Thyroid gland (tissue), 4 donors: ENCODE measurements around the gene ACAA2. TPM values are rescaled to one million over a fixed set of nuclear protein-coding genes. Genes with fewer than 3 reads are reported as not detected.

Source experiments
- DNase-seq, 2 donors: peaks; one replicate each; pipeline ENCODE4 v3.0.0-alpha.2; 2019
- H3K27ac ChIP-seq, 3 donors: fragments of 200-600 bp; sonication (generic); 1 replicate in 2 of 3; 2 replicates in 1 of 3; pipeline ENCODE4 v1.5.1; 2016 to 2019; ENCODE audit warnings: mild to moderate bottlenecking in 1 of 3, moderate library complexity in 1 of 3
- H3K27me3 ChIP-seq: fragments of 200-600 bp; sonication (generic); one replicate; pipeline ENCODE4 v1.5.1; 2019
- H3K36me3 ChIP-seq, 2 donors: fragments of 200-600 bp; sonication (generic); one replicate each; pipeline ENCODE4 v1.5.1; 2016 to 2019
- H3K4me1 ChIP-seq, 2 donors: fragments of 200-600 bp; sonication (generic); one replicate each; pipeline ENCODE4 v1.5.1; 2017 to 2019
- H3K4me3 ChIP-seq, 3 donors: fragments of 200-600 bp; sonication (generic); replicated peaks in 1 of 3; 1 replicate in 2 of 3; 2 replicates in 1 of 3; pipeline ENCODE4 v1.5.1; 2016; ENCODE audit warnings: mild to moderate bottlenecking in 1 of 3
- H3K9me3 ChIP-seq: fragments of 200-600 bp; sonication (generic); one replicate; pipeline ENCODE4 v1.5.1; 2017
- POLR2A ChIP-seq, 2 donors: fragments of 450-650 bp; IDR thresholded peaks; one replicate each; pipeline ENCODE4 v1.6.1; 2017; ENCODE audit warnings: antibody characterized with exemption in 2 of 2, mild to moderate bottlenecking in 2 of 2, moderate library complexity in 1 of 2
- WGBS, 2 donors: methylation state at CpG; one replicate each; pipeline ENCODE4 v1.1.5; 2017; 5-methylcytosine and 5-hydroxymethylcytosine counted together
- intact Hi-C: fragments of 100-400 bp; cut with DNase I; formaldehyde crosslinking; loops from one replicate; pipeline ENCODE4 v1.15.1; 2023
- total RNA-seq, 4 donors: library from RNA; depleted of rRNA; stranded (reverse); fragments of >200 nt; gene quantifications; one replicate each; pipeline ENCODE4 v1.2.3, GENCODE V29; 2016
- TF ChIP-seq, protein P1 (sequence below), 6 experiments: fragments of 200-600 bp in 3 of 6; fragments of 450-650 bp in 3 of 6; sonication (generic) in 3 of 6; IDR thresholded peaks; one replicate each; pipeline ENCODE4 v1.5.1; 2016 to 2019; ENCODE audit warnings: antibody characterized with exemption in 6 of 6, mild to moderate bottlenecking in 2 of 6, inconsistent platforms in 1 of 6, moderate library complexity in 1 of 6

ACAA2 gene
- total RNA-seq, 4 donors from 2014 or later: 50.8 to 157 (median 108) TPM

DNA sequence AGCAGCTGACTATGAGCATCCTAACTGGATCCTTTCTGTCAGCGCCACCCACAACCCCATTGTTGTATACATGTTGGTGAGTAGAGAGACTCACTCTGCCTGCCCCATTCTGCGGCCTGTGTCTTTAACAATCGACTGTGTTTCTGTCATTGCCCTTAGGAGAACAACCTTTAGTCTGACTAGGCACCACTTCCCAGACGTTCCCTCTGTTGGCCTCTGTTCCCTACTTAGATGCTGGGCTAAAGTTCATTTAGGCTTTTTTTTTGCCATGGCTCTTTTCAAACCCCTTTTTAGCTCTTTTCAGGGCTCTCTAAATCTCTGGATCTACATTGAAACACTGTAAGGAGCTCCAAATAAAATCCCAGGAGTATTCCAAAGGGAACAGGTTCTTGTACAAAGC is 20.5 kb upstream of the ACAA2 start:
- Histone ChIP-seq H3K4me1 (no peaks in the 10 kb centered on the region), H3K27me3 (no peaks in the 10 kb centered on the region), H3K27ac (no peak overlapping the region), H3K36me3 (no peaks in the 10 kb centered on the region), H3K9me3 (no peaks in the 10 kb centered on the region), H3K4me3 (no peak overlapping the region)
- intact Hi-C loops: no loop called here
- TF ChIP-seq POLR2A (IDR thresholded peaks at IDR 0.05): no peak
- TF ChIP-seq, protein P1, sequence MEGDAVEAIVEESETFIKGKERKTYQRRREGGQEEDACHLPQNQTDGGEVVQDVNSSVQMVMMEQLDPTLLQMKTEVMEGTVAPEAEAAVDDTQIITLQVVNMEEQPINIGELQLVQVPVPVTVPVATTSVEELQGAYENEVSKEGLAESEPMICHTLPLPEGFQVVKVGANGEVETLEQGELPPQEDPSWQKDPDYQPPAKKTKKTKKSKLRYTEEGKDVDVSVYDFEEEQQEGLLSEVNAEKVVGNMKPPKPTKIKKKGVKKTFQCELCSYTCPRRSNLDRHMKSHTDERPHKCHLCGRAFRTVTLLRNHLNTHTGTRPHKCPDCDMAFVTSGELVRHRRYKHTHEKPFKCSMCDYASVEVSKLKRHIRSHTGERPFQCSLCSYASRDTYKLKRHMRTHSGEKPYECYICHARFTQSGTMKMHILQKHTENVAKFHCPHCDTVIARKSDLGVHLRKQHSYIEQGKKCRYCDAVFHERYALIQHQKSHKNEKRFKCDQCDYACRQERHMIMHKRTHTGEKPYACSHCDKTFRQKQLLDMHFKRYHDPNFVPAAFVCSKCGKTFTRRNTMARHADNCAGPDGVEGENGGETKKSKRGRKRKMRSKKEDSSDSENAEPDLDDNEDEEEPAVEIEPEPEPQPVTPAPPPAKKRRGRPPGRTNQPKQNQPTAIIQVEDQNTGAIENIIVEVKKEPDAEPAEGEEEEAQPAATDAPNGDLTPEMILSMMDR (IDR thresholded peaks at IDR 0.05): no peak
- WGBS, 2 donors: 87 to 88% methylated on average over 4 of the region's 4 CpGs
- no peak for DNase-seq

DNA sequence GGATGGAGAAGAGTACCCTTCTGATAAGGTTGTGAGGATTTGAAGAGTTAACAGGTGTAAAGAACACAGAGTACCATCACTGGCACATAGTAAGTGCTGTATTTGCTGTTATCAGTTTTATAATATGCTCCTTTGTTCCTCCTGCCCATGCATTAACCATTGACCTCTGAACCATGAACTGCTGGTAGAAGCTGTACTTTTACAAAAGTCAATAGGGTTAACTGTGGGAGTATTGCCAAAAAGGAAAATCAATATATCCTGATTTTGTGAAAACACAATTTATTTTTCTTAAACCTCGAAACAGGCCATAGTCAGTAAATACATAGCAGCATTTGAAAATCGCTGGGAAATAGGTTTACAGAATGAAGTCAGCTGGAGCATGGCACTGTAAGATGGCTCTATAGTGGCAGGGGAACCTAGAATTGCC is 18.9 kb upstream of the ACAA2 start:
- Histone ChIP-seq H3K9me3 (no peaks in the 10 kb centered on the region), H3K36me3 (no peaks in the 10 kb centered on the region), H3K4me3 (no peak overlapping the region), H3K4me1 (no peaks in the 10 kb centered on the region), H3K27me3 (no peaks in the 10 kb centered on the region), H3K27ac (no peak overlapping the region)
- intact Hi-C loops: no loop called here
- 82 to 91% methylated on average over 2 of the region's 2 CpGs for WGBS, 2 donors
- no peak for DNase-seq
- TF ChIP-seq, protein P1 (IDR thresholded peaks at IDR 0.05): no peak
- TF ChIP-seq POLR2A (IDR thresholded peaks at IDR 0.05): no peak

DNA sequence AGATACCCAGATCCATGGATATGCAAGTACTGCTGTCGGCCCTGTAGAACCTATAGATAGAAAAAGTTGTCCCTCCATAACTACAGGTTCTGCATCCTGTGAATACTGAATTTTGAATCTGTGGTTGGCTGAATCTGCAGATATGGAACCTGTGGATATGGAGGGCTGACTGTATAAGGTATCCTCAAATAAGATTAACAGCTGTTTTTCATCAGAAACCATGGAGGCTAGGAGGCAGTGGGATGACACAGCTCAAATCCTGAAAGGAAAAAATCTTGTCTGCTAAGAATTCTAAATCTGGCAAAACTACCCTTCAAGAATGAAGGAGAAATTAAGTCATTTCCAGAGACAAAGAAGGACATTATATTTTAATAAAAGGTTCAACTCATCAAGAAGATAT is 14.7 kb upstream of the ACAA2 start:
- Histone ChIP-seq H3K4me1 (no peaks in the 10 kb centered on the region), H3K36me3 (no peaks in the 10 kb centered on the region), H3K9me3 (no peaks in the 10 kb centered on the region), H3K27ac (no peak overlapping the region), H3K27me3 (no peaks in the 10 kb centered on the region), H3K4me3 (no peak overlapping the region)
- intact Hi-C loops: no loop called here
- WGBS, 2 donors: 93 to 95% methylated on average over 1 of the region's 1 CpG
- TF ChIP-seq POLR2A (IDR thresholded peaks at IDR 0.05): no peak
- TF ChIP-seq, protein P1 (IDR thresholded peaks at IDR 0.05): no peak
- no peak for DNase-seq

DNA sequence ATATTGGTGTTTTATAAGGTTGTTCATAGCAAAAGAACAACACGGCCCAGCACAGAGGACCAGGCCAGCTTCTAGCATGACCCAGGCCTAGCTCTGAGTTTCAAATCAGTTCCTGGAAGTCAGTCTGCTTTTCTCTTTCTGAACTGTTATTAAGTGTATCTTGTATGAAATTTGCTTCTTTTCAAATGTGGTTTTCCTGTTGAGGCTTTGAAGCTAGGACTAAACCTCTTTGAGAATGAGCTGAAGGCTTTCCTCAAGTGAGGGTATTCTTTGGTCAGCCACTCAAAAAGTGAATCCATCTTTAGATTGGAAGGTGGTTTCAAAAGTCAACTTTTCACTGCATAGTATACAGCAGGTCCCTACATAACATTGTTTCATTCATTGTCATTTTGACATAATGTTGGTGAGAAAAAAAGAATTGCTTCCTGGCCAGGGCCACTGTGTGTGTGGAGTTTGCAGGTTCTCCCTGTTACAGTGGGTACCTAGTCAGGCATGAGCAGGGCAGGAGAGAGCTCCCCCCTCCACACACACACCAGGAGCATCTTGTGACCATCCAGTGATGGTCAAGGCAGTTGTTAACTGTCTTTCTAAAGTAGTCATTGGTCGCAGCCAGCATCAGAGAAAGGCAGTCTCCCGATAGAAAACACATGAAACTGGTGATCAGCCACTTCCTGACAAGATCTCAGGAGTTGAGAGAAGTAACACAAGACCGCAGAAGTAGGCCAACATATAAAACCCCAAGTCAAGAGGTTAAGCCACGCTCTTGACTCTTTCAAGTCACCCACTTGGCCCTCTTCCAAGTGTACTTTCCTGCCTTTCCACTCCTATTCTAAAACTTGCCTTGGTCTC is 6.7 kb upstream of the ACAA2 start:
- DNase-seq: peak; percentile 30 to 49
- peaks cover 0 to 16% of the 10 kb centered on the region in 2 donors for H3K4me1 ChIP-seq
- no peak for TF ChIP-seq POLR2A (IDR thresholded peaks at IDR 0.05)
- TF ChIP-seq, protein P1 (IDR thresholded peaks at IDR 0.05): no peak
- no peaks in the 10 kb centered on the region for H3K9me3 ChIP-seq
- WGBS, 2 donors: 48 to 56% methylated on average over 5 of the region's 5 CpGs
- no peaks in the 10 kb centered on the region for H3K27me3 ChIP-seq
- no peak overlapping the region for H3K4me3 ChIP-seq
- intact Hi-C loops: no loop called here
- H3K36me3 ChIP-seq: no peaks in the 10 kb centered on the region
- peak overlapping the region in 1 of 3 donors; percentile 20 for H3K27ac ChIP-seq

DNA sequence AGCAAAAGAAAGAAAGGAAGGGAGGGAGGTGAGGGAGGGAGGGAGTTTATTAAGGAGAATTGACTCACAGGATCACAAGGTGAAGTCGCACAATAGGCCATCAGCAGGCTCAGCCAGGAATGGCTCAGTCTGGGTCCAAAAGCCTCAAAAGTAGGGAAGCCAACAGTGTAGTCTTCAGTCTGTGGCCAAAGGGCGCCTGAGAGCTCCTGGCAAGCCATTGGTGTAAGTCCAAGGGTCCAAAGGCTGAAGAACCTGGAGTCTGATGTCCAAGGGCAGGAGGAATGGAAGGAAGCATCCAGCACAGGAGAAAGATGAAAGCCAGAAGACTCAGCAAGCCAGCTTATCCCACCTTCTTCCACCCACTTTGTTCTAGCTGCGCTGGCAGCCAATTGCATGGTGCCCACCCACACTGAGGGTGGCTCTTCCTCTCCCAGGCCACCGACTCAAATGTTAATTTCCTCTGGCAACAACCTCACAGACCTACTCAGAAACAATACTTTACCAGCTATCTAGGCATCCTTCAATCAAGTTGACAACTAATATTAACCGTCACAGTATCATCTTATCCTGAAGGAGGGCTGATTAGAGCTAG is 5.8 kb upstream of the ACAA2 start:
- WGBS, 2 donors: 93 to 94% methylated on average over 5 of the region's 5 CpGs
- intact Hi-C loops: no loop called here

More for the DNA sequence above, 5.8 kb upstream of the ACAA2 start:
- Histone ChIP-seq H3K4me3 (no peak overlapping the region), H3K27ac (no peak overlapping the region), H3K27me3 (no peaks in the 10 kb centered on the region), H3K9me3 (no peaks in the 10 kb centered on the region), H3K36me3 (no peaks in the 10 kb centered on the region), H3K4me1 (peaks cover 5 to 16% of the 10 kb centered on the region in 2 donors)
- TF ChIP-seq POLR2A (IDR thresholded peaks at IDR 0.05): no peak
- TF ChIP-seq, protein P1 (IDR thresholded peaks at IDR 0.05): no peak
- DNase-seq: no peak
